Progenitor cell of endocrine pancreas (in vitro differentiated cells): Measurements from ENCODE around the gene SDF4. TPM values are rescaled to one million over a fixed set of nuclear protein-coding genes. Genes with fewer than 3 reads are reported as not detected.

ENCODE experiments used
- DNase-seq: peaks from one replicate; pipeline ENCODE4 v3.0.0; 2021; ENCODE audit warnings: low spot score; ENCODE audit not compliant: unreplicated experiment
- H3K27ac Mint-ChIP-seq: 2 replicates; pipeline ENCODE4 v1.8.0; 2021; ENCODE audit warnings: mild to moderate bottlenecking, moderate library complexity, mixed read lengths
- H3K27me3 Mint-ChIP-seq: 2 replicates; pipeline ENCODE4 v1.8.0; 2021; ENCODE audit warnings: mixed read lengths
- H3K36me3 Mint-ChIP-seq: 2 replicates; pipeline ENCODE4 v1.8.0; 2022; ENCODE audit warnings: mixed read lengths; ENCODE audit not compliant: insufficient read depth
- H3K4me1 Mint-ChIP-seq: 2 replicates; pipeline ENCODE4 v1.8.0; 2021; ENCODE audit warnings: low read depth, mixed read lengths
- H3K4me3 Mint-ChIP-seq: 2 replicates; pipeline ENCODE4 v1.8.0; 2021; ENCODE audit warnings: low read depth, mild to moderate bottlenecking, moderate library complexity, mixed read lengths
- H3K9me3 Mint-ChIP-seq: 2 replicates; pipeline ENCODE4 v1.8.0; 2021; ENCODE audit warnings: low read depth, mixed read lengths
- total RNA-seq: library from RNA; stranded (reverse); gene quantifications from 2 replicates; pipeline ENCODE4 v1.2.1, GENCODE V29; 2021
- TF ChIP-seq, protein P1 (sequence below): fragments of 200-600 bp; sonication (generic); IDR thresholded peaks from one replicate; pipeline ENCODE4 v1.5.0; 2021; ENCODE audit warnings: antibody characterized with exemption, mild to moderate bottlenecking; ENCODE audit not compliant: unreplicated experiment

Gene SDF4
- total RNA-seq, 1 donor from 2014 or later, result 107 TPM

DNA sequence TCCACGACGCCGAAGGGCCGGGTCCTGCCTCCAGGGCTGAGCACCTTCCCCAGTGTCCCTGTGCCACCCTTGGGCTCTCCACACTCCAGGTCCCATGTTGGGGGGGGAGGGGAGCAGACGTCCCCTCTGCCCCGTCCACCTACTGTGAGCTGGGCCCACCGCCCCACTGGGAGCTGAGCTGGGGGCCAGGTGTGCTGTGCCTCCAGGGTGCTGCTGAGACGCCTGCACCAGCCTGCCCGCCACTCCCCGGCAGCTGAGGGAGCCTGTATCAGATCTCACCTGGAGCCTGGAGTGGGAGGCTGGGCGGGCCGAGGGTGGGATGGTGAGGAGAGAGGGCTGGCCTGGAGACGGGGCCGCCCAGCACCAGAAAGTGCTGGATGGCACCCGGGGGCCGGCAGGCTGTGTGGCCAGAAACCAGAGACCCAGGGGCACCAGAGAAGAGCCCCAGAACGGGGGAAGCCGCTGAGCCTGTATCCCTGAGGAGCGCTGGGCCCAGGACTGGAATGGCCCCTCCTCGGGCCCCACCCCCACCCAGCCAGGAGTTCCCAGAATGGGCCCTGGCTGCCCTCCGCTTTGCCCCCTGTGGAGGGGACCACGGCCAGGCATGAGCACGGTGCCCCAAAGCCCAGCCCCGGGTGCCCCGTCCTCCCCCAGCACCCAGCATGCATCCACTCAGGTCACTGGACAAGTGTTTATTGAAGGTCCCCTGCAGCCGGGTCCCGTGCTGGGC, 28.8 kb downstream of the SDF4 start:
- Mint-ChIP-seq H3K4me1 (peaks cover 2% of the 10 kb centered on the region), H3K36me3 (no peaks in the 10 kb centered on the region), H3K4me3 (no peak overlapping the region), H3K27ac (no peak overlapping the region), H3K9me3 (no peaks in the 10 kb centered on the region), H3K27me3 (peaks cover 9% of the 10 kb centered on the region)
- DNase-seq, result no peak
- TF ChIP-seq, protein P1, sequence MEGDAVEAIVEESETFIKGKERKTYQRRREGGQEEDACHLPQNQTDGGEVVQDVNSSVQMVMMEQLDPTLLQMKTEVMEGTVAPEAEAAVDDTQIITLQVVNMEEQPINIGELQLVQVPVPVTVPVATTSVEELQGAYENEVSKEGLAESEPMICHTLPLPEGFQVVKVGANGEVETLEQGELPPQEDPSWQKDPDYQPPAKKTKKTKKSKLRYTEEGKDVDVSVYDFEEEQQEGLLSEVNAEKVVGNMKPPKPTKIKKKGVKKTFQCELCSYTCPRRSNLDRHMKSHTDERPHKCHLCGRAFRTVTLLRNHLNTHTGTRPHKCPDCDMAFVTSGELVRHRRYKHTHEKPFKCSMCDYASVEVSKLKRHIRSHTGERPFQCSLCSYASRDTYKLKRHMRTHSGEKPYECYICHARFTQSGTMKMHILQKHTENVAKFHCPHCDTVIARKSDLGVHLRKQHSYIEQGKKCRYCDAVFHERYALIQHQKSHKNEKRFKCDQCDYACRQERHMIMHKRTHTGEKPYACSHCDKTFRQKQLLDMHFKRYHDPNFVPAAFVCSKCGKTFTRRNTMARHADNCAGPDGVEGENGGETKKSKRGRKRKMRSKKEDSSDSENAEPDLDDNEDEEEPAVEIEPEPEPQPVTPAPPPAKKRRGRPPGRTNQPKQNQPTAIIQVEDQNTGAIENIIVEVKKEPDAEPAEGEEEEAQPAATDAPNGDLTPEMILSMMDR, result no peak

DNA sequence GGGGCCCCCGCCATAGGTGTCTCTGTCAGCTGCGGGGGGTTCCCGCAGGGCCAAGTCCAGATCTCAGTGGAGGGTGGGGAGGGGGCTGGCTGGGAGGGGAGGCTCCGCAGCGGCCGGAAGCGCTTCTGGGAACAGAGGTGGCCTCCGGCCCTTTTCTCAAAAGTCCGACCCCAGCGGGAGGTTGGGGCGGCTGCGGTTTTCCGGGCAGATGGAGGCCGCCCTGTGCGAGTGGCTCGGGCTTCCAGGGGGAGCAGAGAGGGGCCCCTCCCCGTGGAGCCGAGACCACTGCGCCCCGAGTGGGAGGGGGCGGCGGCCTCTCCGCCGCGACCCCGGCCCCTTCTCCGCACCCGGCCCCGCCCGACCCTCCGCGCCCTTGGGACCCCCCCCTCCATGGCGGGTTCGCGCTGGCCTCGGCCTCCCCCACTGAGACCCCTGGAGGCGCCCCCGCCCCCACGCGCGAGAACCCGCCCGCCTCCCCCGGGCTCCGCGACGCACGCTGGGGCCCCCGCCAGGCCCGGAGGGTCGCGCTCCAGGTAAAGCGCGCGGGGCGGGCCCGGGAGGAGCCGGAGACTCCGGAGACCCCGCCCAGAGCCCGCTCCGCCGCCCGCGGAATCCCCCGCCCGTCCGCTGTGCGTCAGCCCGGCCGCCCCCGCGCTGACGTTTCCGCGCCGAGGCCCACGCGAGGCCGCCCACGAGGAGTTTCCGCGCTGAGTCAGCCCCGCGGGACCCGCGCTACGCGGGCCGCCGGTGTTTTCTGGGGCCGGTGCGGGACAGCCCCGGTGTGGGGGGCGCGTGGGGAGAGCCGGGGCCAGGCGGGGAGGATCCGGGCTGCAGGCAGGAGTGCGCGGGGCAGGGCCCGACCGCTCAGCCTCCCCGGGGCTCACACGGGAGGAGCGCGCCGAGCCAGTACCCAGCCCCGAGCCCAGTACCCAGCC, 30.7 kb downstream of the SDF4 start:
- Mint-ChIP-seq H3K9me3 (no peaks in the 10 kb centered on the region), H3K36me3 (no peaks in the 10 kb centered on the region), H3K27me3 (peaks cover 4% of the 10 kb centered on the region), H3K4me1 (peaks cover 2% of the 10 kb centered on the region), H3K27ac (no peak overlapping the region), H3K4me3 (peak overlapping the region; percentile 44)
- no peak for DNase-seq
- TF ChIP-seq, protein P1, result no peak

DNA sequence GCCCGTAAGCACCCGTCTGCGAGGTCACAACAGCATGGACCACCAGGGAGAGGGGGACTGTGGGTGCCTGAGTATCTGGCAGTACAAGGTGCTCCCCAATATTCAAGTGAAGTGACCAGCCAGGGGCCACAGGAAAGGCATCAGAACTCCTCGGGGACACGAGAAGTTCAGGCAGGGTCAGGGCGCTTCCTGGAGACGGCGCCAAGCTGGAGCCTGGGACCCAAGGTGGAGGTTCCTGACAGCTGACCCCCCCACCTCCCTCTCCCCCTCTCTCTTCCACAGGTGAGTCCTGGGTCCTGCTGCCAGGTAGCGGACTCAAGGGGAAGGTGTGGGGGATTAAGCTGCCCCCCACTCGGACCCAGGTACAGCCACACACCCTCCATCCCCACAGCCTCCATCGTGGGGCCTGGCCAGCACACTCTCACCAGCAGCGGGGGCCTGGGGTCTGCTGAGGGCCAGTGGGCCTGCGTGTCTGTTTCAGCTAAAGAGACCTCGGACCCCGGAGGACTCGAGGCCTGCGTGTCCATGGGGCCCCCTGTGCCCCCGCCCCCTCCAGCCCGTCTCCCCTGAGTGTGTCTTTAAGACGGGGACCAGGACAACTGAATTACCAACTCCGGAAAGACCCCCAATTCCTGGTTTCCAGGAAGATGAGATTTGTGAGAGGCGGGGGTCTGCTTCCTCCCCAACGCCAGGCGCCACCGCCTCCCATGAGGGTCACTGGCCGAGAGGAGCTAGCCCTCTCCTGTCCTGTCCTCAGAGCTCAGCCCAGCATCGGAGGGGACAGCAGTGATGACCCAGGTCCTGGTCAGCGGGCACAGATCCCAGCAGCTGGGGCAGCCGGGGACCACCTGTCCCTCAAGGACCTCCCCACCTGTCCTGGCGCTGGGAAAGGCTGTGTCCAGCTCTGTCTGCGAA, 31.6 kb downstream of the SDF4 start:
- Mint-ChIP-seq H3K4me3 (peak overlapping the region; percentile 44), H3K9me3 (no peaks in the 10 kb centered on the region), H3K36me3 (peaks cover under 1% of the 10 kb centered on the region), H3K27me3 (peaks cover 4% of the 10 kb centered on the region), H3K4me1 (peaks cover 2% of the 10 kb centered on the region), H3K27ac (no peak overlapping the region)
- TF ChIP-seq, protein P1, result no peak
- DNase-seq, result no peak

DNA sequence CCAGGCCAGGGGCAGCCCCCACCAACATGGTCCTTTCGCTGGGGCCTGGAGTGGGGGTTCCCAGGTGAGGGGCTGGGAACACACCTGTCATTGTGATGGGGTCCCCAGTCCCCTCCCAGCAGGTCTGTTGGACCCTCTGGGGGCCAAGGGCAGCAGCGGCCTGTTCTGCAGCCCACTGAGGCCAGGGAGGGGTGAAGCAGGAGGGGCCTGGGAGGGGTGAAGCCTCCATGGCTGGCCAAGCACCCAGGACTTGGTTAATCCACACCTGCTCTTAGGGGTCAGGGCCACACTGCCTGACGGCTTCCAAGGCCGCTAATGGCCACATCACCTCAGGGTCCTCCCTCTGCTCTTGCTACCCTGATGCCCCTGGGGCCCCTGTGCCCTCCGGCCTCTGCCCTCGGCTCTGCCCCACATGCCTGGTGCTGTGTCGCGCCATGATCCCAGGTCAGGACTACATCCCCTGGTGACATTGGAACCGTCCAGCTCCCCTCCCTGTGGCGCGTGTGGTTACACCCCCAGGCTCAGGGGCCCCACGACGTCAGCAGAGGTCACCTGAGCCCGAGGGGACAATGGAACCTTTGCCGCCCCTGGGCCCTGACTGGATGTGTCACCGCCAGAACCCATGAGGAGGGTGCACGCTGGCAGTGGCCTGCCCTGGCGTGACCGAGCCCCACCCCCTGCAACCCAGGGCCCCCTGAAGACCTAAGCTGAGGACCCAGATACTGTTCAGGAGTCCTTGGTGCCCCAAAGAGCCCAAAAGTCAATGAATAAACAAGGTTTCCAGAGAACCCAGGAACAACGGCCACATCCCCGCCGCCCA, 32.5 kb downstream of the SDF4 start:
- Mint-ChIP-seq H3K27ac (no peak overlapping the region), H3K27me3 (peaks cover 4% of the 10 kb centered on the region), H3K9me3 (peaks cover 6% of the 10 kb centered on the region), H3K4me3 (peak overlapping the region; percentile 16), H3K36me3 (peaks cover 7% of the 10 kb centered on the region), H3K4me1 (peaks cover 2% of the 10 kb centered on the region)
- DNase-seq, result no peak
- TF ChIP-seq, protein P1, result no peak
